ENCODE measurements around the gene FAM3B.
"Not testable (repeated sequence)": the region's sequence is repeated elsewhere in the genome, so short reads cannot be mapped to it uniquely, and the experiment has no call there.

Gene FAM3B, protein sequence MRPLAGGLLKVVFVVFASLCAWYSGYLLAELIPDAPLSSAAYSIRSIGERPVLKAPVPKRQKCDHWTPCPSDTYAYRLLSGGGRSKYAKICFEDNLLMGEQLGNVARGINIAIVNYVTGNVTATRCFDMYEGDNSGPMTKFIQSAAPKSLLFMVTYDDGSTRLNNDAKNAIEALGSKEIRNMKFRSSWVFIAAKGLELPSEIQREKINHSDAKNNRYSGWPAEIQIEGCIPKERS

DNA sequence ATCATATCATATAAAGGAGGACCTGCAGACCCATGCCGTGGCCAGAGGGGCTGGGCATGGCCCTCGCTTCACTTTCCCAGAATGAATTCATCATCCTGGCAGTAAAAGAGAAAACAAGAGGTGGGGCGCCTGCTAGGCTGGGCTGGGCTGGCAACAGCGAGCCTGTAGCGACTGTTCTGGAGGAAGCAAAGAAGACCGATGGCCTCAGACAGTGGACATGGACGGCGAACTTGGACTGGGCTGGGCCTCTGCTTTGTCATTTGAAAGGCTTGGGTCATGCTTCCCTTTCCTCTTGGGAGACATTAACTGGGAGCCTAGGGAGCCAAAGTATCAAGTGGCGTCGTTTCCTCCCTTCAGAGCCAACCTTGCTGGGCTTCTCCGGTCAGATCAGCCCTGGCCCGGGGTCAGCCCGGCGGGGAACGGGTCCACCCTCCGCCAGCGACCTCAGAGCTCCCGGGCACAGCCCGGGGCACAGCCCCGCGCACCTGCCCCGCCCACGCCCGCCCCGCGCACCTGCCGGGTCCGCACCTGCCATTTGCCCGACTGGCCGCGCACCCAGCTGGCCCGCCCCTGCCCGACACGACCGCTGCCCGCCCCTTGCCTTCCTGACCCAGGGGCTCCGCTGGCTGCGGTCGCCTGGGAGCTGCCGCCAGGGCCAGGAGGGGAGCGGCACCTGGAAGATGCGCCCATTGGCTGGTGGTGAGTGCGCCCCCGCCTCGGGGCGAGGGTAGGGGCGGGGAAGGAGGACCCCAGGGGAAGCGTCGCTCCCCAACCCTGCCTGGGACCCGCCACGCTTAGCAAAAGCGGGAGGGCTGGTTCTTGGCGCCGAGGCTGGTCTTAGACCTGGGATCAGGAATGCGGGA lies at the start of gene FAM3B:
Gene FAM3B (plus strand): TSS at position 602 of the 863 bp plus-strand sequence. CDS start 79 bp downstream, at position 681.
- in situ Hi-C loops (cut with MboI; ENCODE audit: low sequenced_read_pairs): no loop called here

DNA sequence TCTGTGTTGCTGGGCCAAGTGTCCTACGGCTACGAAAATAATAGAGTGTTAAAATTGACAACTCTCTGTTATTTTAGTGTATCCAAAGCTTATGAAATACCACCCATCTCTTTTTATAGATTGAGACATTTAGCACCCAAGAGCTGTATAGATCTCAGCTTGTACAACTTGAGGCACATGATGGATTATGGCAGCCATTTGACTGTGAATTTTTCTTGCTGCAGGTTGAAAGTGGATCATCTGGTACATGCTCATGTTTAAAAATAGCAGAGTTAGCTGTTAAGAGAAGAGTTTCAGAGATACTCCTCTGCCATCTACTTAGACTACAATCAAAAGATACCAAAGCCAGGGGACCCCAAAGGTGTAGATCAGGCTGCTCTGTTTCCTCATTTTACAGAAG lies 49.3 kb upstream of the FAM3B start:
- in situ Hi-C loops (cut with MboI; ENCODE audit: low sequenced_read_pairs): no loop called here

DNA sequence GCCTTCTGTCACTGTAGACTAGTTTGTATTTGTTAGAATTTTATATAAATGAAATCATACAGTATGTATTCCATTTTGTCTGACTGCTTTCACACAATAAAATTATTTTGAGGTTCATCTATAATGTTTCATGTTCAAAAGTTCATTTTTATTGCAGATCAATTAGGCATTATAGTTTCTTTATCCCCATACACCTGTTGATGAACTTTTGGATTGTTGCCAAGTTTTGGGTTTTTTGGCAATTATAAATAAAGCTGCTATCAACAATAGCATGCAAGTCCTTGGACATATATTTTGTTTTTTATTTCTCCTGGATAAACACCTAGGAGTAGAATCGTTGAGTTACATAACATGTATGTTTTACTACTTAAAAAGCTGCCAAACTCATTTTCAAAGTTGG lies 47.1 kb upstream of the FAM3B start:
- in situ Hi-C loops (cut with MboI; ENCODE audit: low sequenced_read_pairs): no loop called here

DNA sequence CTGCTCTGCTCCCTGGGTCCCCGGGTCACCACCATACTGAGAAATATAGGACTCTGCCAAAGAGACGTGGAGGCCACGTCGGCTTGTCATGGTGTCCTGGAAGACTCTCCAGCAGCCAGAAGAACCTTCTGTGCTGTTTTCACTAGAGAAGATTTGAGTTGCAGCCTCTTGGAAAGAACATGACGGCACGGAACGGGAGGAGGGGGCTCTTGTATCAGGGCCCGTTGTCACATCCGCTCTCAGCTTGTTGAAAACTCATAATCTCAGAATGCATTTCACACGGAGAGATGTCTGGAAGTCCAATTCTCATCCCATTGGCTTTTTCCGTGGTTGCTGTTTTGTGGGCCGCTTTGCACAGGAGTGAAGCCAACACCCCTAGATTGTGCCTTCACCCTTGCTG lies 39.4 kb upstream of the FAM3B start:
- in situ Hi-C loops (cut with MboI; ENCODE audit: low sequenced_read_pairs): no loop called here

DNA sequence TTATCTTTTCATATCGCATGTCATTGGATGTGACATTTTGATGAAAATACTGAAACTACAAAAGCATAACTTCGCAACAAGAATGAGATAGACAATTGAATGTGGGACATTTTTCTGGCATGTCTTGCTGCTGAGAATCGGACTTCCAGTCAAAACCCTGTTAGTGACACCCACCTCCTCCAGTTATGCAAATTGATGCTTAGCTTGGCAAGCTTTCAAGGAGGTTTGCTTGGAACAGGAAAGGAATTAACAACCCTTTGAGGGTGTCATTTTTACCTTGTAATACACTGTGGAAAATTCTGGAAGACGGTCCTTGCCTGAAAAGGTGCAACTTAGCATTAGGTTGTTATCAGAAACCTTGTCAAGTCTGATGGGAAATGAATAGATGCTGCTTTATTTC lies 38.8 kb upstream of the FAM3B start:
- in situ Hi-C loops (cut with MboI; ENCODE audit: low sequenced_read_pairs): no loop called here

DNA sequence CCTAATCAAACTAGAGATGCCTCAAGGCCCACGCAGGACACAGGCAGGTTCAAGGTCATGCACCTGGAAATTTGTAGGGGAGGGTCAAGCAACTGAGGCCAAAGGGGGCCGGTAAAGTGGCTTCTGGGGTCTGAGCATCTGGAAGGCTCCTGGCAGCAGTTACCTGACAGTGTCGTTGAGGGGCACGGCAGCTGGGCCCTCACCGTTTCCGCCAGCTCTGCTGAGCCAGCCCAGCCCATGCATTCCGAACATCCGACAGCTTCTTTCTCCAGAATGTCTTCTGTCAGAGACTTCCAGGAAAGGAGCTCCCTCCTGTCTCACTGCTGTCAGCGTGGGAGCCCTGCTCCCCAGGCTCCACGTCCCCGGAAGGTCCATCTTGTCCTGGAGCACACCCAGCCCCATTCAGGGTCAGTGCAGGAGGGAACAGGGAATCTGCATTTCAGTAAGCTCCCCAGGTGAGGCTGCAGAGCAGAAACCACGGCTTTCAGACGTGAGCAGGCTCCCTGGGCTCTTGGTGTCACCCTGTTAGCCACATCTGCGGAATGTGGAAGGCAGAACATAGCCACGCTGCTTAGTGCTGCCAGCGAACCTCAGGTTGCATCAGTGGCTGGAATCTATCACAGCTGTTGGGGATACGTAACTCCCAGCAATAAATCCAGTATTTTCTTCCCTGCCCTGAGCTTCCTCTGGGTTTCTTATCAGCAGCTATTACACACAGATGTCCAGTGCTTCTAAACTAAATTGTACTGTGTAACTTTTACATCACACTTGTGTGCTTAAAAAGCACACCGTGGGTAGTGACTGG lies 36.3 kb upstream of the FAM3B start:
- in situ Hi-C loops (cut with MboI; ENCODE audit: low sequenced_read_pairs): loop anchor here (10.0 kb wide), 1 partner anchor 174 kb away; no protein-coding TSS in a partner anchor

DNA sequence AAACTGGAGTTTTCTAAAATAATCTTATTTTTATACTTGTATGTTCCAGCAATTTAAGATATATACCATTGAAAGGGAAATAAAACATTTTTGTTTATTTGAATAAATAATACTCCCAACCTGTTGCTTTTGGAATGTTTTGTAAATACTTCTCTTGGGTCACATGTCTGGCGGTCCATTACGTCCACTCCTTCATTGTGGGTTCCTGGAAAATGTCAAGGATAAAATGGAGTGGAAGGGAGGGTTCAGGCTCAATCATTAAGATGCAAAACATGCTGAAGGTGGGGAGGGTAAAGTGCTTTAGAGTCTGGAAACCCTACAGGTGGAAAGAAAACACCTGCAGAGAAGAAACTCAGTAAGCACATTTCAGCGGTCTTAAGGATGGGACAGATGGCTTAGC lies 34.2 kb upstream of the FAM3B start:
- in situ Hi-C loops (cut with MboI; ENCODE audit: low sequenced_read_pairs): loop anchor here (10.0 kb wide), 1 partner anchor 172 kb away; no protein-coding TSS in a partner anchor

DNA sequence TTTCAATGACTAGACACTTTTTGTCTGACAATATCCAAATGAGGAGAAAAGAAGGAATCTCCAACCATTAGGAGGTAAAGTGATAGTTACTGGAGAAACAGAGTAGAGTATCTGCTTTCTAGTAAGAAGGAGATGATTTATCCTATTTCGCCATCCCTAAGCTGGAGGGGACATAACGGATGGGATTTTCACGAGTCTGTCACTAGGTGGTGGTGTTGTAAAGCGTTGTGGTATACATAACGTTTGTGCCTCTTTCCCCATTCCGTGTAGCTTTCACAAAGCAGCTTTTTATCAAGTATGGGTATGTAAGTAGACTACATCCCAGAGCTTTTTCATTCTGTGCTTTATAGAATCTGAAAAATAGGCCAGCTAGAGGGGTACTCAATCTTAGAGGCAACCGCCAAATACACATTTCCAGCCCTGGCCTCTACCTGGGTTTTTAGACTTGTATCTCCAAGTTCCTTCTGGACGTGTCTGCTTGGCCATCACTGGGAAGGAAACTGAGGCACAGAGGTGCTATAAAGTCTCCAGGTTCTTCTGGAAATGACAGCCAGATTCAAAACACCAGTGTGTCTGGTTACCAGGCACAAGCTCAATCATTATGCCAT lies 33.3 kb upstream of the FAM3B start:
- in situ Hi-C loops (cut with MboI; ENCODE audit: low sequenced_read_pairs): loop anchor here (10.0 kb wide), 1 partner anchor 171 kb away; no protein-coding TSS in a partner anchor

DNA sequence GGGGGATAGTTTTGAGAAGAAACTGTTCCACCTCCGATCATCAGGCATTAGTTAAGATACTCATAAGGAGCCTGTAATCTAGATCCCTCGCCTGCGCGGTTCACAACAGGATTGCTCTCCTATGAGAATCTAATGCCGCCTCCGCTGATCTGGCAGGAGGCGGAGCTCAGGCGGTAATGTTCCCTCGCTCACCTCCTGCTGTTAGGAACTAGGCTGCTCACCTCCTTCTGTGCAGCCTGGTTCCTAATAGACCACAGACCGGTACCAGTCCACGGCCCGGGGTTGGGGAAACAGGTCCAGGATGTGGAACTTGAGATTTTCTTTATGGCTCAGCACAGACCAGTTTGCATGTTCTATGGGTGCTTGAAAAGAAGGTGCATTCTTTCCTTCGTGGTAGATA lies 27.2 kb upstream of the FAM3B start:
- in situ Hi-C loops (cut with MboI; ENCODE audit: low sequenced_read_pairs): loop anchor here (10.0 kb wide), 1 partner anchor 165 kb away; no protein-coding TSS in a partner anchor

DNA sequence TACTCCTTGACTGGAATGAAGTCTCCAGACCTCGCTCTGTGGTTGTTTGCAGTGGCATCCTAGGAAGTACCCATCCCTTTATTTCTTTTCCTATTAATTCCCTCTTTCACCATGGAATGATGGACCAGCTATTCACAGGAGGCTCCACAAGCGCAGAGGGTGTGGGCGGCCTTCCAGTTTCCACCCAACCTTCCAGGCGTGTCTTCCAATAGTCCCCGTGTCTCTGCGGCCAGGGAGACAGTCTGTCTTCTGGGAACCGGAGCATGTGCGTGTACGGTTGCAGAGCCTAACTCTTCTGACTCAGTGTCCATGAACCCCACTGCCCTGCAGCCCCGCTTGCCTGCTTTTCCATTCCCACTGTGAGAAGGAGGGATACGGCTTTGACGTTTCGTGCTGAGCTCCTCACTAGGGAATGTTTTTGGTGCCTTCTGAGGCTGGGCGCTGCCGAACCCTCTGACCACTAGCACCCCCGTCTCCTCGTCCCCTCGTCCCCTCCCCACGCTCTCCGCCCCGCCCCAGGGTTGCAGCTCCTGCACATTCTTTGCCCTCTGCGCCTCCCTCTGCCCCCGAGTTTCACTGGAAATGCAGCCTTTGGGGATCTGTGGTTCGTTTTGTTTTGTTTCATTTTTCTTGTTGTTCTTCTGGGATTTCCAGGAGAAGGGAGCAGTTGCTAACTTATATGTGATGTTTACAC lies 26.3 kb upstream of the FAM3B start:
- in situ Hi-C loops (cut with MboI; ENCODE audit: low sequenced_read_pairs): no loop called here

DNA sequence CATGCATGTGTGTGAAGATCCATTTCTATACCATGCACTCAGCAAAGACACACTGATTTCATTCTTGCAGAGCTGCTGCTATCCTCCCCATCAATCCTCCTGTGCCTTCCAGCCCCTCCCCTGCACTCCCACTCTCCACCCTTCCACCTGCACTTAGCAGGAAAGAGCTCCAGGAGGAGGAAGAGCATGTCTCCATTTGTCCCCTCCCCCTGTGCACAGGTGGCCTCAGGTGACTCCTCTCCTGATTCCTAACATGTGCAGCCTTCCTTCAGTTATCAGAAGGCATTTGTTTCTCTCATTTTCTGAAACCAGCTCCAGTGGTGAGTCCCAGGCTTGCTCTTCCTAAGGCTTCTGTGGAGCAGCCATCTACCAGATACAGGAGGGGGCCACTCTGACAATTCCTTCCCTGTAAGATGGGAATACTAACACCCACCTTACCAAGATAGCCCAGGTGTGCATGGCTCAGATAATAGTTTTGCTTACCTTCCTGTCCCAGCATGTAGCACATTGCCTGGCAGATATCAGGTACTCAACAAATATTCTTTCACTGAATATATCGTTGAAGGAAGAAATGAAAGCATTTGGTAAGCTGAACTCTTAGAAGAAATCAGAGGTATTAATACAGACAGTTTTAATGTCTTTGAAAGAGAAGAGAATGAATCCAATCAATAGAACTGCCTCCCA lies 21.9 kb upstream of the FAM3B start:
- in situ Hi-C loops (cut with MboI; ENCODE audit: low sequenced_read_pairs): no loop called here

DNA sequence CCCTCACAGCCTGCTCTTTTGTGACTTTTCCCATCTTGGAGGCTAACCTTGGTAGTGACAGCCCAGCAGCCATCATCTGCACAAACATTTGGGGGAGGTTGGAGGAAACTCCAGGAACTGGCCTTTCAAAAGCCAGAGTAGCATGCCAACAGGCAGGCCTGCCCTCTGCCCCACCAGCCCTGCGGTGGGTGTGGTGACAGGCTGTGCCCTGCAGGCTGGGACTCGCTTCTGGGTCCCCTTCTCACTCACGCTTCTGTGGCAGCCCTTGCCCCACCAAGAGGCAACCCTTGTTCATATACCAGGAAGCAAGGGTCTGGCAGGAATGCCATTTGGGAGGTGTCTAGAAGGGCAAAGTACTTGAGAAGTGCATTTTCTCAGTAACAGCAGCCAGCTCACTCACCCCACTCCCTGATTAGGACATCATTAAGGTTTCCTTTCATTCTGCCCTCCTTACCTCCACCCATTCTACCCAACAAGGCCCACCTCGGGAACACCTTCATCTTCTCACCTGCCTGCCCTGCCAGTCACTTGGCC lies 20.8 kb upstream of the FAM3B start:
- in situ Hi-C loops (cut with MboI; ENCODE audit: low sequenced_read_pairs): no loop called here

DNA sequence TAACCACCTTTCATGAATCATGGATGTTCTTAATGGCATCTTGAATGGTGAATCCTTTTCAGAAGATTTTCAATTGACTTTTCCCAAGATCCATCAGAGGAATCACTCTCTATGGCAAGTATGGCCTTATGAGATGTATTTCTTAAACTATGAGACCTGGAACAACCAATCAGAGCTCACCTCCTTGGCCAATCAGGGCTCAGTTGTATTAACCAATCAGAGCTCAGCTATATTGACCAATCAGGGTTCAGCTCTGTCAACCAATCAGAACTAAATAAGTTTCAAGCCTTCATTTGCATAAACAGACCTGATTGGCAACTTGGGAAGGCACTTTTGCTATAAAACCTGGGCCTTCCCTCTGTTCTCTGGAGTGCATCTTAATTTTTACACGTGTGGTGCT lies 13.6 kb upstream of the FAM3B start:
- in situ Hi-C loops (cut with MboI; ENCODE audit: low sequenced_read_pairs): no loop called here

DNA sequence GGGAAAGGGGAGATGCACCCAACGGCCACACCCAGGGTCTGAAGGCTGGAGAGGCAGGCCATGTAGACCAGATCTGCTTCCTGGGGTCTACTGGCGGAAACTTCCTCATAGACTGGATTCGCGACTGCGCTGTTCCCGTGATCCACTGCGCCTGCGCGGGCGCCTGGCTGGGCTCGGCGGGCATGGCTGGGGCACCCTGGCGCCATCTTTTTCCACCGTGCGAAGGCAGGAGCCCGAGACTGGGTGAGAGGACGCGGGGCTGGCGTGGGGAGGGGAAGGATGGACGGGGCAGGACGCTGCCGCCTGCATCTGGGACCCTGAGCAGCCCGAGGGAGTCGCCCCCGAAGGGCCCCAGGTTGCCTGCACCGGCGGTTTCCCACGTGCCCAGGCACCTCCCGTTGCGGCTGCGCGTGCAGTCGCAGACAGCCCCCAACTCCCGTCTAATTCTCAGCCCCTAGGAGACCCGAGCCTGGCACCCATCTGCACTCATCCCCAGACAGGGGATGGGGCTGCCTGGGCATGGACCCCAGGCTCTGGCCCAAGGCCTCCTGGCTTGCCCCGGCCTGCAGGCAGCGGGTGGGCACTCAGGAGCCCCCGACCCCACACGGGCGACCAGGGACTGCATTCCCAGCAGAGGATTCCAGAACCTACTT lies 12.4 kb upstream of the FAM3B start:
- in situ Hi-C loops (cut with MboI; ENCODE audit: low sequenced_read_pairs): no loop called here

DNA sequence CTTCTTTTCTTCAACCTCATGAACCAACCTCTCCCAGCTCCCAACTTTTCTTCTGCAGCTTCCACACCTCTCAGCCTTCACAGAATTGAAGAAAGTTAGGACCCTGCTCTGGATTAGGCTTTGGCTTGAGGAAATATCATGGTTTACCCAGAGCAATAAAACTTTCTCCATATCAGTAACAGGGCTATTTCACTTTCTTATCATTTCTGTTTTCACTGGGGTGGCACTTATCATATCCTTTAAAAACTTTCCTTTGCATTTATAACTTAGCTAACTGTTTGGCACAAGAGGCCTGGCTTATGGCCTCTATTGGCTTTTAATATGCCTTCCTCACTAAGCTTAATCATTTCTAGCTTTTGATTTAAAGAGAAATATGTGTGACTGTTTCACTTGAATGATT lies 9.4 kb upstream of the FAM3B start:
- in situ Hi-C loops (cut with MboI; ENCODE audit: low sequenced_read_pairs): no loop called here

DNA sequence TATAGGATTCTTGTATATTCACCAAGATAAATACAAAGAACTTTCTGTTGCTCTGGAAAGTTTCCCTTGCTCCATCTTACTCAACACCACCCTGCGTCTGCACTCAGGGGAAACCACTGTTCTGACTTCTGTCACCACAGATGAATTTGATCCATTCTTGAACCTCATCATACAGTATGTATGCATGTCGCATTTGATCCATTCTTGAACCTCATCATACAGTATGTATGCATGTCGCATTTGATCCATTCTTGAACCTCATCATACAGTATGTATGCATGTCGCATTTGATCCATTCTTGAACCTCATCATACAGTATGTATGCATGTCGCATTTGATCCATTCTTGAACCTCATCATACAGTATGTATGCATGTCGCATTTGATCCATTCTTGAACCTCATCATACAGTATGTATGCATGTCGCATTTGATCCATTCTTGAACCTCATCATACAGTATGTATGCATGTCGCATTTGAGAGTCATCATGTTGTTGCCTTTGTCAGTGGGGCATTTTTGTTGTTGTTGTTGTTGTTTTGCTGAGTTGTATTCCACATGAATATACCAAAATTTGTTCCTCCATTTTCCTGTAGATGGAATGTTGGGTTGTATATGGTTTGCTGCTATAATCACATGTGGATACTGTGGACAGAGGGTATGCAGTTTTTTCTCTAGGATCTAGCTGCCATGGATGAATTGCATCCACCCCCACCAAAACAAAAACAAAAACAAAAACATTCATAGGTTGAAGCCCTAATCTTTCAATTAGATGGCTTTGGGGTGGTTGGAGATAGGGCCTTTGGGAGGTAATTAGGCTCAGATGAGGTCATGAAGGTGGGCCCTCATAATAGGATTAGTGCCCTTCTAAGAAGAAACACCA lies 3.1 kb upstream of the FAM3B start:
- in situ Hi-C loops (cut with MboI; ENCODE audit: low sequenced_read_pairs): not testable (repeated sequence)

DNA sequence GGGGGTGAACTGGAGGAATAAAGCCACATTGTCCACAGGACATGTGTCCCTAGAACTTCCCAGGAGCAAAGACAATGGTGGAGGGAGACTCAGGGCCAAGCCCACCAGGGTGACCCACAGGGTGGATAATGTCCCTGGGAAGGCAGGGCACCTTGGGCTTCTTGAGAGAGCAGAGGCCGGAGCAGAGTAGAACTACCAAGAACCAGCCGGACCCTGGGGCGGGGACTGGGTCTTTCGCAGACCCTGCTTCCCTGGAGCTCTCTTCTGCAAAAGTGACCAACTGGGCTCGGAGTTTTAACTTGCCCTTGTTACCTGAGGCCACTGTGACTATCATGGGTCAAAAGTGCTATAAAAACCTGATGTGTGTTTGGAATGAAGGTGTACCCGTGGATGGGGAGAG lies 875 bp upstream of the FAM3B start:
- in situ Hi-C loops (cut with MboI; ENCODE audit: low sequenced_read_pairs): no loop called here

DNA sequence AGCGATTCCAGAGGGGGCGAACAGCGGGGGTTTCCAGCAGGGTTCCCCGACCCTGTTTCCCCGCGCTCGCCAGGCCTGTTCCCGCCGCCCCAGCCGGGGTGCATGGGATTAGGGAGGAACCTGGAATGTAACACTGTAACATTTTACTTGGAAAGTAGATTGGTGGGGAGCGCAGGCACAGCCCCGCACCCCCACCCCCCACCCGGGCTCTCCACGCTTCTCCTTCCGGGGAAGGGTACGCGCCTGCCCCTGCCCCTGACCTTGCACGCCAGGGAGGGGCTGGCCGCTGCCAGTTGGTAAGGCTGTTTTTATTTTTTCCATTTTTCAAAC lies 427 bp downstream of the FAM3B start:
- in situ Hi-C loops (cut with MboI; ENCODE audit: low sequenced_read_pairs): no loop called here
